ENCODE measurements around the gene PHLDB3.

GRCh38 chr19:43501661-43502418 lies 2.7 kb downstream of the PHLDB3 start:
- TF ChIP-seq CTCF (IDR thresholded peaks at IDR 0.05): no peak
- no peak for TF ChIP-seq POLR2A (IDR thresholded peaks at IDR 0.05)
- no peak for TF ChIP-seq POLR2AphosphoS5 (IDR thresholded peaks at IDR 0.05)
